HG02678 (cell line): Measurements from ENCODE around the gene RBMS1.
"Not testable (repeated sequence)": the region's sequence is repeated elsewhere in the genome, so short reads cannot be mapped to it uniquely, and the experiment has no call there.

Experiments used
- ATAC-seq: cut with Tn5 transposase; IDR thresholded peaks from one replicate; pipeline ENCODE4 v1.9.1; 2021; ENCODE audit warnings: mild to moderate bottlenecking, moderate library complexity; ENCODE audit not compliant: unreplicated experiment

RBMS1 gene

GRCh38 chr2:160472839-160473251 lies 20.8 kb downstream of the RBMS1 start:
- ATAC-seq = no peak

GRCh38 chr2:160471950-160472349 lies 21.7 kb downstream of the RBMS1 start:
- no peak for ATAC-seq

GRCh38 chr2:160469621-160470204 lies 23.9 kb downstream of the RBMS1 start:
- no peak for ATAC-seq

GRCh38 chr2:160469164-160469563 lies 24.4 kb downstream of the RBMS1 start:
- ATAC-seq = no peak

GRCh38 chr2:160467086-160467485 lies 26.5 kb downstream of the RBMS1 start:
- ATAC-seq = no peak

GRCh38 chr2:160465406-160465805 lies 28.2 kb downstream of the RBMS1 start:
- ATAC-seq = no peak

- ATAC-seq = no peak
These were observed 28.6 kb downstream of the RBMS1 start for GRCh38 chr2:160465002-160465401.

GRCh38 chr2:160464017-160464416 lies 29.6 kb downstream of the RBMS1 start:
- ATAC-seq = no peak

- no peak for ATAC-seq
These were observed 30.4 kb downstream of the RBMS1 start for GRCh38 chr2:160463245-160463644.

- ATAC-seq = no peak
These were observed 33.3 kb downstream of the RBMS1 start for GRCh38 chr2:160460333-160460731.

- ATAC-seq = no peak
These were observed 33.9 kb downstream of the RBMS1 start for GRCh38 chr2:160459538-160460332.

- no peak for ATAC-seq
These were observed 34.7 kb downstream of the RBMS1 start for GRCh38 chr2:160458718-160459453.

GRCh38 chr2:160457588-160457987 lies 36.0 kb downstream of the RBMS1 start:
- ATAC-seq = no peak

- no peak for ATAC-seq
These were observed 39.4 kb downstream of the RBMS1 start for GRCh38 chr2:160454070-160454797.

GRCh38 chr2:160453111-160453820 lies 40.3 kb downstream of the RBMS1 start:
- no peak for ATAC-seq

- ATAC-seq = no peak
These were observed 43.1 kb downstream of the RBMS1 start for GRCh38 chr2:160450486-160450885.

- ATAC-seq = not testable (repeated sequence)
These were observed 44.8 kb downstream of the RBMS1 start for GRCh38 chr2:160448821-160449220.

GRCh38 chr2:160445673-160446072 lies 47.9 kb downstream of the RBMS1 start:
- ATAC-seq = no peak

GRCh38 chr2:160442603-160443002 lies 51.0 kb downstream of the RBMS1 start:
- no peak for ATAC-seq

- ATAC-seq = no peak
These were observed 52.7 kb downstream of the RBMS1 start for GRCh38 chr2:160440888-160441287.

- not testable (repeated sequence) for ATAC-seq
These were observed 54.6 kb downstream of the RBMS1 start for GRCh38 chr2:160439038-160439437.
